Hepatocyte (in vitro differentiated cells): ENCODE measurements around the gene KCNQ1. TPM values are rescaled to one million over a fixed set of nuclear protein-coding genes. Genes with fewer than 3 reads are reported as not detected.

Experiments used
- DNase-seq: peaks from one replicate; pipeline ENCODE4 v3.0.0-alpha.2; 2016; ENCODE audit warnings: low spot score
- H2AFZ ChIP-seq: fragments of 200-600 bp; sonication (generic); 2 replicates; pipeline ENCODE4 v1.6.0; 2016; ENCODE audit warnings: antibody characterized with exemption, mild to moderate bottlenecking
- H3K27ac ChIP-seq: fragments of 200-600 bp; sonication (generic); 2 replicates; pipeline ENCODE4 v1.5.1; 2016; ENCODE audit warnings: mild to moderate bottlenecking
- H3K27me3 ChIP-seq: fragments of 200-600 bp; sonication (generic); 2 replicates; pipeline ENCODE4 v1.6.1; 2016
- H3K36me3 ChIP-seq: fragments of 200-600 bp; sonication (generic); replicated peaks from 2 replicates; pipeline ENCODE4 v1.5.1; 2016; ENCODE audit warnings: low read depth; ENCODE audit not compliant: insufficient read depth
- H3K4me1 ChIP-seq: fragments of 200-600 bp; sonication (generic); 2 replicates; pipeline ENCODE4 v1.5.1; 2016; ENCODE audit warnings: mild to moderate bottlenecking, moderate library complexity; ENCODE audit not compliant: insufficient read depth
- H3K4me2 ChIP-seq: fragments of 200-600 bp; sonication (generic); 2 replicates; pipeline ENCODE4 v1.6.0; 2016
- H3K4me3 ChIP-seq: fragments of 200-600 bp; sonication (generic); 2 replicates; pipeline ENCODE4 v1.5.1; 2016; ENCODE audit warnings: mild to moderate bottlenecking
- H3K79me2 ChIP-seq: fragments of 200-600 bp; sonication (generic); 2 replicates; pipeline ENCODE4 v1.6.0; 2017; ENCODE audit warnings: mild to moderate bottlenecking
- H3K9me2 ChIP-seq: fragments of 200-600 bp; sonication (generic); replicated peaks from 2 replicates; pipeline ENCODE4 v1.6.0; 2017; ENCODE audit warnings: mild to moderate bottlenecking; ENCODE audit not compliant: insufficient read depth
- H3K9me3 ChIP-seq: fragments of 200-600 bp; sonication (generic); 2 replicates; pipeline ENCODE4 v1.5.1; 2016; ENCODE audit warnings: low read depth, mild to moderate bottlenecking
- H4K20me1 ChIP-seq: fragments of 200-600 bp; sonication (generic); 2 replicates; pipeline ENCODE4 v1.6.0; 2016; ENCODE audit warnings: mild to moderate bottlenecking; ENCODE audit not compliant: insufficient read depth, poor library complexity, severe bottlenecking
- CTCF ChIP-seq: fragments of 200-600 bp; sonication (generic); IDR thresholded peaks from 2 replicates; pipeline ENCODE4 v1.5.1; 2016; ENCODE audit warnings: antibody characterized with exemption, mild to moderate bottlenecking; ENCODE audit not compliant: poor library complexity
- EZH2 ChIP-seq: fragments of 200-600 bp; sonication (generic); IDR thresholded peaks from 2 replicates; pipeline ENCODE4 v1.6.1; 2016; ENCODE audit warnings: antibody characterized with exemption, mild to moderate bottlenecking, borderline replicate concordance
- EZH2phosphoT487 ChIP-seq: fragments of 200-600 bp; sonication (generic); IDR thresholded peaks from one replicate; pipeline ENCODE4 v1.6.1; 2018; ENCODE audit warnings: antibody characterized with exemption, mild to moderate bottlenecking, low read depth, moderate library complexity; ENCODE audit not compliant: unreplicated experiment, severe bottlenecking
- WGBS: methylation state at CpG from one replicate; pipeline ENCODE4 v1.1.6; 2016; ENCODE audit warnings: low lambda C conversion rate; ENCODE audit errors: missing lambda C conversion rate; 5-methylcytosine and 5-hydroxymethylcytosine counted together
- polyA plus RNA-seq: library from polyadenylated mRNA; unstranded; fragments of >200 nt; fragmentation: Nextera tagmentation; extraction: Ambion mirVana; gene quantifications from 2 replicates; pipeline ENCODE4 v1.2.1, GENCODE V29; 2016
- total RNA-seq: library from RNA; depleted of rRNA; stranded (reverse); fragments of >200 nt; gene quantifications from 2 replicates; pipeline ENCODE4 v1.2.3, GENCODE V29; 2014

The KCNQ1 gene
- total and polyA plus RNA-seq, 2 experiments from 2014 or later, result 1.8 to 6.4 TPM

- no peak overlapping the region for H3K27ac ChIP-seq
- H3K36me3 ChIP-seq, result no peaks in the 10 kb centered on the region
- H3K4me1 ChIP-seq, result peaks cover 25% of the 10 kb centered on the region
- H3K4me2 ChIP-seq, result no peak overlapping the region
- H4K20me1 ChIP-seq, result no peaks in the 10 kb centered on the region
- no peaks in the 10 kb centered on the region for H3K27me3 ChIP-seq
- no peak for DNase-seq
- no peaks in the 10 kb centered on the region for H3K9me2 ChIP-seq
- TF ChIP-seq CTCF (no peak), EZH2phosphoT487 (no peak), EZH2 (no peak)
- H2AFZ ChIP-seq, result no peak overlapping the region
- WGBS, result 84% methylated on average over 4 of the region's 4 CpGs
- H3K9me3 ChIP-seq, result no peaks in the 10 kb centered on the region
- H3K4me3 ChIP-seq, result no peak overlapping the region
- H3K79me2 ChIP-seq, result no peaks in the 10 kb centered on the region
Observed at GRCh38 chr11:2828585-2829330, 383.9 kb downstream of the KCNQ1 start.

- TF ChIP-seq EZH2, result no peak
- TF ChIP-seq EZH2phosphoT487, result no peak
- no peak for TF ChIP-seq CTCF
- Histone ChIP-seq H3K79me2 (no peaks in the 10 kb centered on the region), H3K9me2 (no peaks in the 10 kb centered on the region), H4K20me1 (no peaks in the 10 kb centered on the region), H3K4me3 (no peak overlapping the region), H3K9me3 (no peaks in the 10 kb centered on the region), H3K36me3 (no peaks in the 10 kb centered on the region), H3K4me2 (no peak overlapping the region), H3K27me3 (no peaks in the 10 kb centered on the region), H2AFZ (no peak overlapping the region), H3K4me1 (peaks cover 30% of the 10 kb centered on the region), H3K27ac (no peak overlapping the region)
- no peak for DNase-seq
- 87% methylated on average over 8 of the region's 8 CpGs for WGBS
Observed at GRCh38 chr11:2830030-2830812, 385.4 kb downstream of the KCNQ1 start.

GRCh38 chr11:2830886-2831285 is 386.1 kb downstream of the KCNQ1 start:
- no peak overlapping the region for H3K27ac ChIP-seq
- H2AFZ ChIP-seq, result no peak overlapping the region
- H3K9me3 ChIP-seq, result no peaks in the 10 kb centered on the region
- TF ChIP-seq EZH2phosphoT487, result no peak
- no peak for TF ChIP-seq EZH2
- no peak for TF ChIP-seq CTCF
- WGBS, result 90% methylated on average over 8 of the region's 8 CpGs
- no peaks in the 10 kb centered on the region for H3K36me3 ChIP-seq
- no peaks in the 10 kb centered on the region for H3K79me2 ChIP-seq
- H3K27me3 ChIP-seq, result no peaks in the 10 kb centered on the region
- H4K20me1 ChIP-seq, result no peaks in the 10 kb centered on the region
- peaks cover 28% of the 10 kb centered on the region for H3K4me1 ChIP-seq
- no peaks in the 10 kb centered on the region for H3K9me2 ChIP-seq
- DNase-seq, result no peak
- H3K4me3 ChIP-seq, result no peak overlapping the region
- H3K4me2 ChIP-seq, result no peak overlapping the region
